Spleen (tissue), 11 donors: Measurements from ENCODE around the gene KCNQ1. TPM values are rescaled to one million over a fixed set of nuclear protein-coding genes. Genes with fewer than 3 reads are reported as not detected.
A peak's percentile ranks its signal among the peaks of the same experiment; 100 is the strongest.

Experiments
- DNase-seq: peaks from one replicate; pipeline ENCODE4 v3.0.0-alpha.2; 2020
- H3K27ac ChIP-seq, 8 donors: fragments of 200-600 bp; sonication (generic) in 7 of 8; 1 replicate in 4 of 8; 2 replicates in 4 of 8; pipeline versions ENCODE4 v1.5.0 to v1.8.0; 2016 to 2021; ENCODE audit warnings: inconsistent platforms in 4 of 8, mild to moderate bottlenecking in 4 of 8, moderate library complexity in 1 of 8
- H3K27me3 ChIP-seq, 7 donors: fragments of 200-600 bp; sonication (generic) in 6 of 7; replicated peaks in 1 of 7; 1 replicate in 4 of 7; 2 replicates in 3 of 7; pipeline versions ENCODE4 v1.5.0 to v1.8.0; 2016 to 2021; ENCODE audit warnings: inconsistent platforms in 3 of 7, mild to moderate bottlenecking in 1 of 7
- H3K36me3 ChIP-seq, 6 donors: fragments of 200-600 bp; sonication (generic) in 5 of 6; 1 replicate in 4 of 6; 2 replicates in 2 of 6; pipeline versions ENCODE4 v1.5.0 to v1.8.0; 2016 to 2021; ENCODE audit warnings: inconsistent platforms in 2 of 6
- H3K4me1 ChIP-seq, 6 donors: fragments of 200-600 bp; sonication (generic) in 5 of 6; 1 replicate in 3 of 6; 2 replicates in 3 of 6; pipeline versions ENCODE4 v1.5.0 to v1.8.0; 2016 to 2021; ENCODE audit warnings: inconsistent platforms in 3 of 6
- H3K4me3 ChIP-seq, 8 donors: fragments of 200-600 bp; sonication (generic) in 7 of 8; 1 replicate in 4 of 8; 2 replicates in 4 of 8; pipeline versions ENCODE4 v1.5.0 to v1.8.0; 2016 to 2021; ENCODE audit warnings: inconsistent platforms in 4 of 8, mild to moderate bottlenecking in 4 of 8, moderate library complexity in 2 of 8
- H3K9me3 ChIP-seq, 8 donors: fragments of 200-600 bp; sonication (generic) in 7 of 8; 1 replicate in 4 of 8; 2 replicates in 4 of 8; pipeline versions ENCODE4 v1.5.0 to v1.8.0; 2016 to 2021; ENCODE audit warnings: inconsistent platforms in 4 of 8
- POLR2A ChIP-seq, 3 donors: fragments of 450-650 bp; IDR thresholded peaks; one replicate each; pipeline ENCODE4 v1.5.1; 2017; ENCODE audit warnings: antibody characterized with exemption in 3 of 3, mild to moderate bottlenecking in 1 of 3
- POLR2AphosphoS5 ChIP-seq, 3 donors: sonication (generic); formaldehyde crosslinking; IDR thresholded peaks; one replicate each; pipeline ENCODE4 v1.5.1; 2017; ENCODE audit warnings: antibody characterized with exemption in 3 of 3
- WGBS, 5 donors: extraction: QIAGEN DNeasy Blood & Tissue Kit in 3 of 5; methylation state at CpG; one replicate each; pipeline versions ENCODE4 v1.1.5 to v1.1.7; 2013 to 2018; 5-methylcytosine and 5-hydroxymethylcytosine counted together
- intact Hi-C: fragments of 100-400 bp; cut with DNase I; formaldehyde crosslinking; loops from one replicate; pipeline ENCODE4 v1.15.0; 2023; ENCODE audit warnings: low total_unique reads
- polyA plus RNA-seq, 3 donors: library from polyadenylated mRNA; stranded (reverse); fragments of 200-250 nt; gene quantifications; one replicate each; pipeline ENCODE4 v1.2.1, GENCODE V29; 2013
- total RNA-seq, 7 donors: library from RNA; depleted of rRNA in 3 of 7; stranded (reverse); fragments of >200 nt in 3 of 7; fragmentation: NEBNext Ultra II Directional in 4 of 7; extraction: Animal tissue kit (Norgen Biotek cat#: 25700) in 4 of 7; gene quantifications; one replicate each; pipeline versions ENCODE4 v1.1.0 to v1.2.1, GENCODE V29; 2016 to 2021
- TF ChIP-seq, protein P1 (sequence below), 11 experiments: fragments of 200-600 bp in 7 of 11; fragments of 450-650 bp in 4 of 11; sonication (generic) in 4 of 11; IDR thresholded peaks in 8 of 11; conservative IDR thresholded peaks in 3 of 11; 1 replicate in 7 of 11; 2 replicates in 4 of 11; pipeline versions ENCODE4 v1.4.0 to v1.8.0; 2016 to 2021; ENCODE audit warnings: antibody characterized with exemption in 11 of 11, inconsistent platforms in 4 of 11, mild to moderate bottlenecking in 1 of 11
- donor health status: healthy with polysubstance abuse.
- donor health status: DM: no; HTN: no; CAD: no; lungs with moderate emphysema.
- donor health status: DM: no; HTN: no; CAD: no.
- donor health status: Bipolar disorder and iron deficiency.
- donor health status: healthy.
- donor health status: DM: no; HTN: no; CAD: no.
- donor health status: DM: yes; HTN: yes; CAD: no.

Gene KCNQ1
- total and polyA plus RNA-seq, 10 donors, result 3.3 to 21.6 (median 13.5) TPM

DNA sequence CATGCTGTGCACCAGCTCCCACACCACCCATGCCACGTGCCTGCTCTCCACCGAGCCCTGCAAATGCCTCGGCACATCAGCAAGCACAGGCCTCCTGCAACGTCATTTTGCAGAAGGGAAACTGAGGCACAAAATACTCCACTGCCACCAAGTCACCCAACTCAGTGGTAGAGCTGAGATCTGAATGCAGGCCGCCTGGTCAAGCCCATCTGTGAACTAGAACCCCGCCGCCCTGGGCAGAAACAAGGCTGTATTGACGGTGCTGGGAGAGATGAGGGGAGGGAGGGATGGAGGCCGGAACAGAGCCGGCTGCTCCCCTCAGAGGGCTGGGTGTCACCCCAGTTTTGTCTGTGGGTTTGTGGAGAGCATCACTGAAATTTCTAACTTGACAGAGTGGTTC is 359.4 kb downstream of the KCNQ1 start:
- H3K27me3 ChIP-seq, result no peaks in the 10 kb centered on the region
- no peak overlapping the region for H3K27ac ChIP-seq
- peak; percentile 34 for DNase-seq
- intact Hi-C loops, result no loop called here
- no peak for TF ChIP-seq POLR2A (IDR thresholded peaks at IDR 0.05)
- TF ChIP-seq, protein P1, sequence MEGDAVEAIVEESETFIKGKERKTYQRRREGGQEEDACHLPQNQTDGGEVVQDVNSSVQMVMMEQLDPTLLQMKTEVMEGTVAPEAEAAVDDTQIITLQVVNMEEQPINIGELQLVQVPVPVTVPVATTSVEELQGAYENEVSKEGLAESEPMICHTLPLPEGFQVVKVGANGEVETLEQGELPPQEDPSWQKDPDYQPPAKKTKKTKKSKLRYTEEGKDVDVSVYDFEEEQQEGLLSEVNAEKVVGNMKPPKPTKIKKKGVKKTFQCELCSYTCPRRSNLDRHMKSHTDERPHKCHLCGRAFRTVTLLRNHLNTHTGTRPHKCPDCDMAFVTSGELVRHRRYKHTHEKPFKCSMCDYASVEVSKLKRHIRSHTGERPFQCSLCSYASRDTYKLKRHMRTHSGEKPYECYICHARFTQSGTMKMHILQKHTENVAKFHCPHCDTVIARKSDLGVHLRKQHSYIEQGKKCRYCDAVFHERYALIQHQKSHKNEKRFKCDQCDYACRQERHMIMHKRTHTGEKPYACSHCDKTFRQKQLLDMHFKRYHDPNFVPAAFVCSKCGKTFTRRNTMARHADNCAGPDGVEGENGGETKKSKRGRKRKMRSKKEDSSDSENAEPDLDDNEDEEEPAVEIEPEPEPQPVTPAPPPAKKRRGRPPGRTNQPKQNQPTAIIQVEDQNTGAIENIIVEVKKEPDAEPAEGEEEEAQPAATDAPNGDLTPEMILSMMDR (IDR thresholded peaks at IDR 0.05 in 8 of 11, conservative IDR thresholded peaks at IDR 0.05 in 3 of 11), result no peak
- no peak for TF ChIP-seq POLR2AphosphoS5 (IDR thresholded peaks at IDR 0.05)
- H3K36me3 ChIP-seq, result no peaks in the 10 kb centered on the region
- WGBS, 5 donors, result 90 to 95% (median 91%) methylated on average over 9 to 10 of the region's 10 CpGs
- H3K9me3 ChIP-seq, result no peaks in the 10 kb centered on the region
- peaks cover 0 to 21% (median 6%) of the 10 kb centered on the region in 6 donors for H3K4me1 ChIP-seq
- no peak overlapping the region for H3K4me3 ChIP-seq

DNA sequence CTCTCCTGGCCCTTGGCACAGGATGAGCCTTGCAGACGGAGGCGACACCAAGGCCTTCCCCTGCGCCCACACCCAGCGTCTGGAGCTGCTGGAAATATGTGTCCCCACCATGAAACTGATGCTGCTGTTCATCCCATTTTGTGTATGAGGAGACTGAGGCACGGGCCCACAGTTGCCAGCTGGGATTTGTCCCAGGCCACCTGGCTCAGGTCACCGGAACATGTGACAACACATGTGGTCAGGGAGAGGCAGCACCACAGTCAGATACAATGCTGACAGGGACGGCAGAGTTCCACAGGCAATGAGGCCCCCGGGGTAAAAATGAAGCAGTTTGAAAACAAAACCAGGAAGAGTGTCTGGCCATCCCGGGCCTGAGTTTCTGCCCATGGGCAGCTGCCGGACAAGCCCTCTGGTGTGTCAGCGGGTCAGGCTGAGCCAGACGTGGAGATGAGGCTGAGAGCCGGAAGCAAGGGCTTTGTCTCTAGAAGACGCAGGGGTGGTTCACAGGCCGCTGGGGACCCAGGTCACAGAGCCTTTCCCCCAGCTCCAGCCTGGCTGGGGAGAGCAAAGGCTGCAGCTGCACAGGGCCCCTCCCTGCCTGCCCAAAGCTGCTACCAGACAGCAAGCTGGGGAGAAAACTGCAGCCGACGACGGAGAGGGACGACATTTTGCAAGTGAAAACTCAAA is 360.0 kb downstream of the KCNQ1 start:
- Histone ChIP-seq H3K9me3 (peaks cover 0 to 4% (median 0%) of the 10 kb centered on the region in 8 donors), H3K27ac (no peak overlapping the region), H3K4me1 (peaks cover 0 to 21% (median 6%) of the 10 kb centered on the region in 6 donors), H3K27me3 (no peaks in the 10 kb centered on the region), H3K36me3 (no peaks in the 10 kb centered on the region), H3K4me3 (no peak overlapping the region)
- peak; percentile 51 for DNase-seq
- 83 to 92% (median 86%) methylated on average over 15 to 19 of the region's 19 CpGs for WGBS, 5 donors
- intact Hi-C loops, result no loop called here
- TF ChIP-seq POLR2AphosphoS5 (IDR thresholded peaks at IDR 0.05) (no peak), POLR2A (IDR thresholded peaks at IDR 0.05) (no peak)
- TF ChIP-seq, protein P1 (IDR thresholded peaks at IDR 0.05 in 8 of 11, conservative IDR thresholded peaks at IDR 0.05 in 3 of 11), result no peak

DNA sequence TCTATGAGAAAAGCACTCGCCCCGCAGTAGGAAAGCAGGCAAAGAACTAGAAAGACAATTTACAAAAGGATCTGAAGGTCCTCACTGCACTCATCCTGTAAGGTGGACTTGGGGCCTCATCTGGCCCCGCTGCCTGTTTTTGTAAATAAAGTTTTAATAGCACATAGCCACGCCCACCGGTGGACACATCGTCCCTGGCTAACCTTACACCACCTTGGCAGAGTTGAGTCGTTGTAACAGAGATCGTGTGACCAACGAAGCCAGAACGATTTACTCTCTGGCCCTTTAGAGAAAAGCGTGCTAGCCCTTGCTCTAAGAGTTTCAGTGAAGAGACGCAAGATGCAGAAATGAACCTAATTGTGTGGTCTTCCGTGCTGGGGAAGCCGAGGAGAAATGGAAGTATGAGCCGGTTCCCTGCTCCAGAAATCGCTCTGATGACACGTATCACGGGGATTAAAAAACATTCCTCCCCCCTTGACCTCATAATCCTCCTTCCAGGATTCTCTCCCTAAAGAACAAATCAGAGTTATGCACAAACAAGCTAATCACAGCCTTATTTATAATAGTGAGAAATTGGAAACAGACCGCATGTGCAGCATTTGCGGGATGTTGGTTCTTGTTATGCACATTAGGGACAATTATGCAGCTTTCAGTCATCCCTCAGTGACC is 360.7 kb downstream of the KCNQ1 start:
- 92 to 96% (median 93%) methylated on average over 20 of the region's 20 CpGs for WGBS, 5 donors
- intact Hi-C loops, result no loop called here

More for the DNA sequence above, 360.7 kb downstream of the KCNQ1 start:
- Histone ChIP-seq H3K9me3 (peaks cover 0 to 4% (median 0%) of the 10 kb centered on the region in 8 donors), H3K4me3 (no peak overlapping the region), H3K27me3 (no peaks in the 10 kb centered on the region), H3K4me1 (peaks cover 0 to 16% (median 5%) of the 10 kb centered on the region in 6 donors), H3K27ac (no peak overlapping the region), H3K36me3 (no peaks in the 10 kb centered on the region)
- DNase-seq, result peak; percentile 53
- TF ChIP-seq, protein P1 (IDR thresholded peaks at IDR 0.05 in 8 of 11, conservative IDR thresholded peaks at IDR 0.05 in 3 of 11), result no peak
- no peak for TF ChIP-seq POLR2AphosphoS5 (IDR thresholded peaks at IDR 0.05)
- no peak for TF ChIP-seq POLR2A (IDR thresholded peaks at IDR 0.05)
